A673 (cell line): Measurements from ENCODE around the gene B4GALT5. TPM values are rescaled to one million over a fixed set of nuclear protein-coding genes. Genes with fewer than 3 reads are reported as not detected.

Source experiments
- BruUV-seq: library from RNA; stranded (reverse); fragments of 400-500 nt; replicated peaks from 2 replicates; lab custom pipeline; 2021; lab: Mats Ljungman, UMichigan
- CTCF ChIA-PET: fragments of 300-600 bp; sonication (Branson Sonifier 250); formaldehyde crosslinking; loops from one replicate; lab custom pipeline; 2022; ENCODE audit warnings: antibody characterized with exemption; lab: Charles Lee
- POLR2A ChIA-PET: fragments of 300-600 bp; sonication (Branson Sonifier 250); formaldehyde crosslinking; loops from one replicate; lab custom pipeline; 2022; ENCODE audit warnings: antibody characterized with exemption; ENCODE audit not compliant: low non-redundant PET; lab: Charles Lee
- DNase-seq: peaks from one replicate; pipeline ENCODE4 v3.0.0-alpha.2; 2015; ENCODE audit warnings: low spot score
- H3K27ac ChIP-seq: fragments of 200-600 bp; sonication (generic); 2 replicates; pipeline ENCODE4 v1.5.1; 2016; ENCODE audit warnings: mixed run types, low read depth, mild to moderate bottlenecking, mixed read lengths, antibody characterized with exemption, low read length; ENCODE audit not compliant: poor library complexity, severe bottlenecking
- H3K27me3 ChIP-seq: fragments of 200-600 bp; sonication (generic); replicated peaks from 2 replicates; pipeline ENCODE4 v1.6.1; 2017; ENCODE audit warnings: mixed run types, low read depth, mild to moderate bottlenecking, mixed read lengths, antibody characterized with exemption, low read length; ENCODE audit not compliant: insufficient read depth, poor library complexity
- H3K36me3 ChIP-seq: fragments of 200-600 bp; sonication (generic); 2 replicates; pipeline ENCODE4 v1.6.1; 2016; ENCODE audit warnings: mixed run types, mild to moderate bottlenecking, mixed read lengths, antibody characterized with exemption, low read length; ENCODE audit not compliant: insufficient read depth, poor library complexity, severe bottlenecking
- H3K4me1 ChIP-seq: fragments of 200-600 bp; sonication (generic); 2 replicates; pipeline ENCODE4 v1.6.1; 2017; ENCODE audit warnings: mixed run types, mild to moderate bottlenecking, mixed read lengths, antibody characterized with exemption, low read length; ENCODE audit not compliant: insufficient read depth, poor library complexity, severe bottlenecking
- H3K4me3 ChIP-seq: fragments of 200-600 bp; sonication (generic); 2 replicates; pipeline ENCODE4 v1.5.1; 2016; ENCODE audit warnings: low read depth, mixed run types, mild to moderate bottlenecking, mixed read lengths, low read length; ENCODE audit not compliant: poor library complexity, severe bottlenecking
- H3K9me3 ChIP-seq: fragments of 200-600 bp; sonication (generic); 2 replicates; pipeline ENCODE4 v1.6.1; 2016; ENCODE audit warnings: mixed run types, low read depth, mild to moderate bottlenecking, mixed read lengths, antibody characterized with exemption, low read length; ENCODE audit not compliant: poor library complexity, severe bottlenecking
- CTCF ChIP-seq: fragments of 300-800, 200-600 bp; sonication (generic); conservative IDR thresholded peaks from 2 replicates; pipeline ENCODE4 v1.5.1; 2017; ENCODE audit warnings: low read depth, mild to moderate bottlenecking, antibody characterized with exemption, low read length, moderate library complexity, mixed read lengths
- EZH2 ChIP-seq: fragments of 200-600 bp; sonication (generic); IDR thresholded peaks from 2 replicates; pipeline ENCODE4 v1.6.1; 2017; ENCODE audit warnings: borderline replicate concordance, low read depth, mild to moderate bottlenecking, mixed read lengths, antibody characterized with exemption, low read length; ENCODE audit not compliant: poor library complexity, severe bottlenecking
- intact Hi-C: fragments of 100-400 bp; cut with micrococcal nuclease; formaldehyde crosslinking; loops from one replicate; pipeline ENCODE4 v1.10.0; 2022; ENCODE audit not compliant: unreplicated experiment
- total RNA-seq: library from RNA; stranded (reverse); gene quantifications from 2 replicates; pipeline ENCODE4 v1.2.3, GENCODE V29; 2021

Gene B4GALT5
- total RNA-seq, 1 experiment from 2014 or later: 78.0 TPM

GRCh38 chr20:49754596-49754995 is 40.9 kb upstream of the B4GALT5 start:
- BruUV-seq: no TSS peak
- no peak for DNase-seq
- no peak for TF ChIP-seq CTCF
- TF ChIP-seq EZH2: no peak
- intact Hi-C loops: no loop called here
- H3K4me3 ChIP-seq: no peak overlapping the region
- no peaks in the 10 kb centered on the region for H3K4me1 ChIP-seq
- H3K27me3 ChIP-seq: no peaks in the 10 kb centered on the region
- no peaks in the 10 kb centered on the region for H3K36me3 ChIP-seq
- no peak overlapping the region for H3K27ac ChIP-seq
- H3K9me3 ChIP-seq: no peaks in the 10 kb centered on the region
- ChIA-PET CTCF (interaction anchor here (0.6 kb wide), 1 partner anchor 133 kb away, joined by 7 read pairs; no protein-coding TSS in a partner anchor), POLR2A (no interaction called here)

- ChIA-PET CTCF (no interaction called here), POLR2A (no interaction called here)
- Histone ChIP-seq H3K4me3 (no peak overlapping the region), H3K4me1 (no peaks in the 10 kb centered on the region), H3K36me3 (no peaks in the 10 kb centered on the region), H3K27me3 (no peaks in the 10 kb centered on the region), H3K9me3 (no peaks in the 10 kb centered on the region), H3K27ac (no peak overlapping the region)
- DNase-seq: no peak
- intact Hi-C loops: no loop called here
- no TSS peak for BruUV-seq
- TF ChIP-seq EZH2: no peak
- no peak for TF ChIP-seq CTCF
Measured at GRCh38 chr20:49753133-49753532, 39.5 kb upstream of the B4GALT5 start.

GRCh38 chr20:49752201-49752903 is 38.7 kb upstream of the B4GALT5 start:
- ChIA-PET CTCF (no interaction called here), POLR2A (no interaction called here)
- H3K27ac ChIP-seq: no peak overlapping the region
- DNase-seq: no peak
- H3K4me3 ChIP-seq: no peak overlapping the region
- H3K4me1 ChIP-seq: no peaks in the 10 kb centered on the region
- intact Hi-C loops: no loop called here
- TF ChIP-seq EZH2: no peak
- TF ChIP-seq CTCF: no peak
- no peaks in the 10 kb centered on the region for H3K27me3 ChIP-seq
- no peaks in the 10 kb centered on the region for H3K36me3 ChIP-seq
- no TSS peak for BruUV-seq
- no peaks in the 10 kb centered on the region for H3K9me3 ChIP-seq
